A673 (cell line): ENCODE results near the gene SHISA7. TPM values are rescaled to one million over a fixed set of nuclear protein-coding genes. Genes with fewer than 3 reads are reported as not detected.

ENCODE experiments used
- BruUV-seq: library from RNA; stranded (reverse); fragments of 400-500 nt; replicated peaks from 2 replicates; lab custom pipeline; 2021; lab: Mats Ljungman, UMichigan
- CTCF ChIA-PET: fragments of 300-600 bp; sonication (Branson Sonifier 250); formaldehyde crosslinking; loops from one replicate; lab custom pipeline; 2022; ENCODE audit warnings: antibody characterized with exemption; lab: Charles Lee
- POLR2A ChIA-PET: fragments of 300-600 bp; sonication (Branson Sonifier 250); formaldehyde crosslinking; loops from one replicate; lab custom pipeline; 2022; ENCODE audit warnings: antibody characterized with exemption; ENCODE audit not compliant: low non-redundant PET; lab: Charles Lee
- DNase-seq: peaks from one replicate; pipeline ENCODE4 v3.0.0-alpha.2; 2015; ENCODE audit warnings: low spot score
- H3K27ac ChIP-seq: fragments of 200-600 bp; sonication (generic); 2 replicates; pipeline ENCODE4 v1.5.1; 2016; ENCODE audit warnings: mixed run types, low read depth, mild to moderate bottlenecking, mixed read lengths, antibody characterized with exemption, low read length; ENCODE audit not compliant: poor library complexity, severe bottlenecking
- H3K27me3 ChIP-seq: fragments of 200-600 bp; sonication (generic); replicated peaks from 2 replicates; pipeline ENCODE4 v1.6.1; 2017; ENCODE audit warnings: mixed run types, low read depth, mild to moderate bottlenecking, mixed read lengths, antibody characterized with exemption, low read length; ENCODE audit not compliant: insufficient read depth, poor library complexity
- H3K36me3 ChIP-seq: fragments of 200-600 bp; sonication (generic); 2 replicates; pipeline ENCODE4 v1.6.1; 2016; ENCODE audit warnings: mixed run types, mild to moderate bottlenecking, mixed read lengths, antibody characterized with exemption, low read length; ENCODE audit not compliant: insufficient read depth, poor library complexity, severe bottlenecking
- H3K4me1 ChIP-seq: fragments of 200-600 bp; sonication (generic); 2 replicates; pipeline ENCODE4 v1.6.1; 2017; ENCODE audit warnings: mixed run types, mild to moderate bottlenecking, mixed read lengths, antibody characterized with exemption, low read length; ENCODE audit not compliant: insufficient read depth, poor library complexity, severe bottlenecking
- H3K4me3 ChIP-seq: fragments of 200-600 bp; sonication (generic); 2 replicates; pipeline ENCODE4 v1.5.1; 2016; ENCODE audit warnings: low read depth, mixed run types, mild to moderate bottlenecking, mixed read lengths, low read length; ENCODE audit not compliant: poor library complexity, severe bottlenecking
- H3K9me3 ChIP-seq: fragments of 200-600 bp; sonication (generic); 2 replicates; pipeline ENCODE4 v1.6.1; 2016; ENCODE audit warnings: mixed run types, low read depth, mild to moderate bottlenecking, mixed read lengths, antibody characterized with exemption, low read length; ENCODE audit not compliant: poor library complexity, severe bottlenecking
- CTCF ChIP-seq: fragments of 300-800, 200-600 bp; sonication (generic); conservative IDR thresholded peaks from 2 replicates; pipeline ENCODE4 v1.5.1; 2017; ENCODE audit warnings: low read depth, mild to moderate bottlenecking, antibody characterized with exemption, low read length, moderate library complexity, mixed read lengths
- EZH2 ChIP-seq: fragments of 200-600 bp; sonication (generic); IDR thresholded peaks from 2 replicates; pipeline ENCODE4 v1.6.1; 2017; ENCODE audit warnings: borderline replicate concordance, low read depth, mild to moderate bottlenecking, mixed read lengths, antibody characterized with exemption, low read length; ENCODE audit not compliant: poor library complexity, severe bottlenecking
- intact Hi-C: fragments of 100-400 bp; cut with micrococcal nuclease; formaldehyde crosslinking; loops from one replicate; pipeline ENCODE4 v1.10.0; 2022; ENCODE audit not compliant: unreplicated experiment
- total RNA-seq: library from RNA; stranded (reverse); gene quantifications from 2 replicates; pipeline ENCODE4 v1.2.3, GENCODE V29; 2021

Gene SHISA7
- total RNA-seq, 1 experiment from 2014 or later, result 0.21 TPM

- ChIA-PET CTCF (no interaction called here), POLR2A (no interaction called here)
- no TSS peak for BruUV-seq
- no peak overlapping the region for H3K27ac ChIP-seq
- H3K36me3 ChIP-seq, result no peaks in the 10 kb centered on the region
- DNase-seq, result no peak
- H3K27me3 ChIP-seq, result peaks cover 54% of the 10 kb centered on the region
- intact Hi-C loops, result no loop called here
- H3K9me3 ChIP-seq, result no peaks in the 10 kb centered on the region
- H3K4me3 ChIP-seq, result no peak overlapping the region
- no peak for TF ChIP-seq EZH2
- TF ChIP-seq CTCF, result no peak
- H3K4me1 ChIP-seq, result peaks cover 20% of the 10 kb centered on the region
Observed at GRCh38 chr19:55443824-55444480, 852 bp upstream of the SHISA7 start.

- no TSS peak for BruUV-seq
- no peak for TF ChIP-seq EZH2
- no peak for TF ChIP-seq CTCF
- no peak overlapping the region for H3K27ac ChIP-seq
- intact Hi-C loops, result no loop called here
- DNase-seq, result no peak
- peaks cover 54% of the 10 kb centered on the region for H3K27me3 ChIP-seq
- ChIA-PET CTCF (interaction anchor here (0.5 kb wide), 1 partner anchor 189 kb away, joined by 4 read pairs; no protein-coding TSS in a partner anchor), POLR2A (no interaction called here)
- no peaks in the 10 kb centered on the region for H3K9me3 ChIP-seq
- H3K4me1 ChIP-seq, result peaks cover 20% of the 10 kb centered on the region
- no peak overlapping the region for H3K4me3 ChIP-seq
- H3K36me3 ChIP-seq, result no peaks in the 10 kb centered on the region
Observed at GRCh38 chr19:55442372-55442961, 633 bp downstream of the SHISA7 start.

GRCh38 chr19:55441692-55442321, 1.3 kb downstream of the SHISA7 start:
- H3K27ac ChIP-seq, result no peak overlapping the region
- H3K36me3 ChIP-seq, result no peaks in the 10 kb centered on the region
- peaks cover 20% of the 10 kb centered on the region for H3K4me1 ChIP-seq
- H3K9me3 ChIP-seq, result no peaks in the 10 kb centered on the region
- POLR2A ChIA-PET, result no interaction called here
- DNase-seq, result no peak
- intact Hi-C loops, result no loop called here
- H3K27me3 ChIP-seq, result peaks cover 51% of the 10 kb centered on the region
- no TSS peak for BruUV-seq
- CTCF ChIA-PET, result interaction anchor here (0.5 kb wide), 1 partner anchor 189 kb away, joined by 4 read pairs; no protein-coding TSS in a partner anchor
- TF ChIP-seq CTCF, result no peak
- peak; percentile 63 for TF ChIP-seq EZH2
- no peak overlapping the region for H3K4me3 ChIP-seq
